NCI-H128 (cell line): Measurements from ENCODE around the gene RETREG1.
"Not testable (repeated sequence)": the region's sequence is repeated elsewhere in the genome, so short reads cannot be mapped to it uniquely, and the experiment has no call there.

Source experiments
- DNase-seq: peaks from one replicate; lab custom pipeline; 2025; ENCODE audit not compliant: unreplicated experiment; lab: John Stamatoyannopoulos, UW

Gene RETREG1

DNA sequence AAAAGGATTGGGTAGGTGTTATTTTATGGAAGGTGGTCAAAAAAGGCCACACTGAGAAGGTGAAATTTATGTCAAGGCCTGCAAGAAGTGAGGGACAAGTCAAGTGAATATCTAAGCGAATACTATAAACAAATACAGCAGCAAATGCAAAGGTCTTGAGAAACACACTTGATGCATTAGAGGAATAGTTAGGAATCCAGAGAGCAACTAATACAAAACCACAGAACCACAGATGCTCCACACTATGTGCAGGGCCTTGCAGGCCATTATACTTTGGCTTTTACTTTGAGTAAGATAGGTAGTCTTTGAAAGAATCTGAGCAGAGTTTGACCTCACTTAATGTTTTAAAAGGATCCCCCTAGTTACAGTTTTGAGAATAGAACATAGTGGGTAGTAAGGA, 155.8 kb downstream of the RETREG1 start:
- DNase-seq = no peak

DNA sequence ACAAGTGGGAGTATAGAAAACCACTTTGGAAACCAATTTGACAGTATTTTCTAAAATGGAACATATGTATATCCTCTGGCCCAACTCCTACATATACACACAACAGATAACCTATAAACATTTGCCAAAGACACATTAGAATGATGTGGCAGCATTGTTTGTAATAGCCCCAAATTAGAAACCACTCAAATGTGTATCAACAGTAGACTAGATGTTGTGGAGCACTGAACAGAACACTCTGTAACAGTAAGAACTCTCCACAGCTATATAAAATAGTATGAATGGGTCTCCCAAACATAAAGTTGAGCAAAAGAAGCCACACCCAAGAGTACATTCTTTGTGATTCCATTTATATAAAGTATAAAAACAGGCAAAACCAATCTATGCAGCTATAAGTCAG, 157.3 kb downstream of the RETREG1 start:
- no peak for DNase-seq

- no peak for DNase-seq
These were observed 158.9 kb downstream of the RETREG1 start for GRCh38 chr5:16457853-16458252.

- DNase-seq = no peak
These were observed 159.3 kb downstream of the RETREG1 start for GRCh38 chr5:16457451-16457850.

GRCh38 chr5:16456103-16456832, 160.5 kb downstream of the RETREG1 start:
- peak; percentile 52 for DNase-seq

- DNase-seq = no peak
These were observed 161.1 kb downstream of the RETREG1 start for GRCh38 chr5:16455668-16456067.

DNA sequence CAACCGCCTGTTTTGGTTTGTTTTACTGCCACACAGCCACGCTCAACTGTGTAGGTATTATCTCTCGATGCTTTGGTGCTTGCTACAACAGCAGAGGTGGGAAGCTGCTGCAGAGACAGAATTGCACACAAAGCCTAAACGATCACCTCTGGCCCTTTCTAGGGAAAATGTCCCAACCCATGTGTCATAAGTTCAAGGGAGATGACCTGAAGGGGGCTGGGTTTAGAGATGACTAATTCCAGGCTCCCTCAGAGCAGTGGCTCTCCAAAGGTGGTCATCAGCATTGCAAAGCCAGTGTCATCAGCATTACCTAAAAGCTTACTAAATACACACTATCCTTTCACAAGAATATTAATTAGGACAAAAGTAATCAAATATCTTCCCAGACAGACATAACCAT, 162.1 kb downstream of the RETREG1 start:
- no peak for DNase-seq

DNA sequence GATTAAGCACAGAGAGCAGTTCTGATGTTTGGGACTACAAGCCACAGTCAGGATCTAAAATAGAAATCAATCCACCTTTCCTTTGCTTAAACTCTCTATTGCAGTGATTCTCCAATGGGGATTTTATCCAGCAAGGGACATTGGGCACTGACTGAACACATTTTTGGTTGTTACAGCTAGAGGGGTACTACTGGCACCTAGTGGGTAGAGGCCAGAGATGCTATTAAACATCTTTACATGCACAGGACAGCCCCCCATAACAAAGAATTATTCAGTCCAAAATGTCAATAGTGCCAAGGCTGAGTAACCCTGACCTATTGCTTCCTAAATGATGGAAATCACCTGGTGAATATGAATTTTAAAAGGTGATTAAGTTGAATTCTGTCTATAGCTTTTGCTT, 163.2 kb downstream of the RETREG1 start:
- no peak for DNase-seq

GRCh38 chr5:16450163-16450562, 166.6 kb downstream of the RETREG1 start:
- no peak for DNase-seq

- no peak for DNase-seq
These were observed 169.8 kb downstream of the RETREG1 start for GRCh38 chr5:16446993-16447392.

- no peak for DNase-seq
These were observed 178.8 kb downstream of the RETREG1 start for GRCh38 chr5:16437977-16438376.

DNA sequence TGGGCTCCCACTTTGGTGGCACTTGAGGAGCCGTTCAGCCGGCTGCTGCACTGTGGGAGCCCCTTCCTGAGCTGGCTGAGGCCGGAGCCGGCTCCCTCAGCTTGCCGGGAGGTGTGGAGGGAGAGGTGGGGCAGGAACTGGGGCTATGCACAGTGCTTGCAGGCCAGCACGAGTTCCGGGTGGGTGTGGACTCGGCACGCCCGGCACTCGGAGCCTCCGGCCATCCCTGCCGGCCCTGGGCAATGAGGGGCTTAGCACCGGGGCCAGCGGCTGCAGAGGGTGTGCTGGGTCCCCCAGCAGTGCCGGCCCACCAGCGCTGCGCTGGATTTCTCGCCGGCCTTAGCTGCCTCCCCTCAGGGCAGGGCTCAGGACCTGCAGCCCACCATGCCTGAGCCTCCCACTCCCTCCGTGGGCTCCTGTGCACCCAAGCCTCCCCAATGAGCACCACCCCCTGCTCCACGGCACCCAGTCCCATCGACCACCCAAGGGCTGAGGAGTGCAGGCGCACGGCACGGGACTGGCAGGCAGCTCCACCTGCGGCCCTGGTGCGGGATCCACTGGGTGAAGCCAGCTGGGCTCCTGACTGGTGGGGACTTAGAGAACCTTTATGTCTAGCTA, 180.6 kb downstream of the RETREG1 start:
- not testable (repeated sequence) for DNase-seq

GRCh38 chr5:16431490-16431889, 185.3 kb downstream of the RETREG1 start:
- DNase-seq = no peak

DNA sequence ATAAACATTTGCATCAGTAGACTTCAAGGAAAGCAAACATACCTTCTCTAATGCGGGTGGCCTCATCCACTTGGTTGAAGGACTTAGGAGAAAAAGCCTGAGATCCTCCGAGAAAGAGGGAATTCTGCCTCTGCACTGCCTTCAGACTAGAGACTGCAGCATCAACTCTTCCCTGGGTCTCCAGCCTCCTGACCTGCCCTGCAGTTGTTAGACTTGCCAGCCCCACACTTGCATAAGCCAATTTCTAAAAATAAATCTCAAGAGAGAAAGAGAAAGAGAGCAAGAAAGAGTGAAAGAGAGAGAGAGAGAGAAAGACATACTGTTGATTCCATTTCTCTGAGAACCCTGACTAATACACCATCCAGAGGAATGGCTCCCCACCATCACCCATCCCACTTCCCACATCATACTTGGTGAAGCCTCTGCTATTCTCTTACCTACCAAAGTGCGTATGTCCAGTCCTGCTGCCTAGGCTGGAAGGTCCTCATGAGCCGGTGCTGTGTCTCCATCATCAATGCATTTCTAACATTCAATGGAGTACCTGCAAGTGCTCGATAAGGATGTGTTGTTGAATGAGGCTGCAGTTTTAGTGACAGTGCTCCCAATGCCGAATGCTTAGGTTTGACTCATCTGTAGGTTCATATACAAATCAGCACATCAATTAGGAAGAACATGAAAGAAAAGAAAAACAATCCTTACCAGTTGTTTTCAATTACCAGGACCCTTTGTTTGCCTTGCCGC, 186.3 kb downstream of the RETREG1 start:
- no peak for DNase-seq

DNA sequence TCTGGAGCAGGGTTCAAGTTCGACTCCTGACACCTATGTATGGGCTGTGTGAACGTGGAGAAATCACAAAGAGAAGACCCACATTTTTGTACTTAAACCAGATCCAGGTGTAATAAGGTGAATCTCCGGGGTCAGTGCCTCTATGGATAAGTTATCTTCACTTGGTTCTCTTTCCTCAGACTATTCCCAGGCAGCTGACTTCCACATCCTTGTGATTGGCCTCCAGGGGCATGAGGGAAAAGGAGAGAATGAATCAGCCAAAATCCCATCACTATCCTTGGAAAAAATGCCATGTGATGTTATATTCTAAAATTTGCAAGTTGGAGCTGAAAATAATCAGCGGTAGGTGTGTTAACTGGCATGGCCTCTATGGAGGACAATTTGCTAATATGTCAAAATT, 188.4 kb downstream of the RETREG1 start:
- no peak for DNase-seq

DNA sequence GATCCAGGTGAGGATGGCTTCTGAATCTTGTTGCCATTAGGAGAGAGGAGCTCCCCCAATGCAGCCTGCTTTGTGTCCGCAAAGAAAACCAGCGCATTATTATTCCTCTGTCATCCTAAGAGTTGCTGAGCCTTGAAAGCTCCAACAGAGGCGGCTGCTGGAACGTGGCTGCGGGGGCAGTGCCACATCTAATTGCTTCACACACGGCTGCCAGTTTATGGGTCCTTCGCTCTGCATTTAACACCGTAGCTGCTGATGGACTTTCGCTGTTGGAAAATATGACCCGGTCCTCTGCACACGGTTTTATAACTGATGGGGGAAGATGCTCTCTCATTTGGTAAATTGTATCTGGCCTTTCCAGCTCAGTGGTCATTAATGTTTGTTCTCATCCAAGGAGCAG, 189.2 kb downstream of the RETREG1 start:
- DNase-seq = no peak
